PC-3 (cell line): ENCODE measurements around the gene BDNF. TPM values are rescaled to one million over a fixed set of nuclear protein-coding genes. Genes with fewer than 3 reads are reported as not detected.

Source experiments
- ATAC-seq: fragments of 200-7000 bp; cut with Tn5 transposase; 2 replicates; pipeline ENCODE4 v1.9.1; 2020; ENCODE audit warnings: mild to moderate bottlenecking, moderate library complexity
- BruUV-seq: library from RNA; stranded (reverse); fragments of 400-500 nt; replicated peaks from 2 replicates; lab custom pipeline; 2021; lab: Mats Ljungman, UMichigan
- CTCF ChIA-PET: fragments of 300-600 bp; sonication (Branson Sonifier 250); formaldehyde crosslinking; loops from one replicate; lab custom pipeline; 2022; ENCODE audit warnings: antibody characterized with exemption; lab: Charles Lee
- POLR2A ChIA-PET: fragments of 300-600 bp; sonication (Branson Sonifier 250); formaldehyde crosslinking; loops from one replicate; lab custom pipeline; 2022; ENCODE audit warnings: antibody characterized with exemption; ENCODE audit not compliant: unreplicated experiment; lab: Charles Lee
- DNase-seq: peaks from one replicate; pipeline ENCODE4 v3.0.0-alpha.2; 2015
- H2AFZ ChIP-seq: fragments of 300-600 bp; sonication (generic); 2 replicates; pipeline ENCODE4 v1.6.0; 2016; ENCODE audit warnings: antibody characterized with exemption, low read length
- H3F3A ChIP-seq: fragments of 300-600 bp; sonication (generic); one replicate; pipeline ENCODE4 v1.6.0; 2017; ENCODE audit warnings: antibody characterized with exemption, low read length, control low read depth, mild to moderate bottlenecking; ENCODE audit not compliant: unreplicated experiment
- H3K27ac ChIP-seq: fragments of 300-600 bp; sonication (generic); 2 replicates; pipeline ENCODE4 v1.5.1; 2016; ENCODE audit warnings: mild to moderate bottlenecking, low read length
- H3K27me3 ChIP-seq: fragments of 300-600 bp; sonication (generic); 2 replicates; pipeline ENCODE4 v1.6.1; 2016; ENCODE audit warnings: low read length, mixed read lengths
- H3K36me3 ChIP-seq: fragments of 300-600 bp; sonication (generic); 2 replicates; pipeline ENCODE4 v1.6.1; 2016; ENCODE audit warnings: low read depth, mixed run types, low read length, mixed read lengths
- H3K4me1 ChIP-seq: fragments of 300-600 bp; sonication (generic); 2 replicates; pipeline ENCODE4 v1.5.1; 2016; ENCODE audit warnings: low read length; ENCODE audit not compliant: insufficient read depth
- H3K4me2 ChIP-seq: fragments of 300-600 bp; sonication (generic); 2 replicates; pipeline ENCODE4 v1.6.0; 2016; ENCODE audit warnings: low read length
- H3K4me3 ChIP-seq: fragments of 300-600 bp; sonication (generic); 2 replicates; pipeline ENCODE4 v1.5.1; 2016; ENCODE audit warnings: mild to moderate bottlenecking, low read length, mixed read lengths
- H3K79me2 ChIP-seq: fragments of 300-600 bp; sonication (generic); 2 replicates; pipeline ENCODE4 v1.6.1; 2017; ENCODE audit warnings: low read length, mixed read lengths
- H3K9ac ChIP-seq: fragments of 300-600 bp; sonication (generic); 2 replicates; pipeline ENCODE4 v1.6.0; 2016; ENCODE audit warnings: mild to moderate bottlenecking, low read length
- H3K9me2 ChIP-seq: fragments of 300-600 bp; sonication (generic); replicated peaks from 2 replicates; pipeline ENCODE4 v1.6.1; 2016; ENCODE audit warnings: mixed run types, low read length, mixed read lengths
- H3K9me3 ChIP-seq: fragments of 300-600 bp; sonication (generic); 2 replicates; pipeline ENCODE4 v1.6.1; 2016; ENCODE audit warnings: low read length, mixed read lengths
- H4K20me1 ChIP-seq: fragments of 300-600 bp; sonication (generic); 2 replicates; pipeline ENCODE4 v1.6.1; 2016; ENCODE audit warnings: low read length, mixed read lengths
- EZH2 ChIP-seq: fragments of 300-600 bp; sonication (generic); IDR thresholded peaks from one replicate; pipeline ENCODE4 v1.6.1; 2017; ENCODE audit warnings: antibody characterized with exemption, mild to moderate bottlenecking, low read length; ENCODE audit not compliant: unreplicated experiment
- EZH2phosphoT487 ChIP-seq: fragments of 300-600 bp; sonication (generic); IDR thresholded peaks from 2 replicates; pipeline ENCODE4 v1.6.1; 2018; ENCODE audit warnings: mild to moderate bottlenecking, antibody characterized with exemption, low read length, borderline replicate concordance
- intact Hi-C: fragments of 100-400 bp; cut with micrococcal nuclease; formaldehyde crosslinking; loops from 2 replicates; pipeline ENCODE4 v1.9.0; 2023
- total RNA-seq: library from RNA; depleted of rRNA; stranded (reverse); fragments of >200 nt; gene quantifications from 2 replicates; pipeline ENCODE4 v1.2.3, GENCODE V29; 2014
- TF ChIP-seq, protein P1 (sequence below): fragments of 300-600 bp; sonication (generic); conservative IDR thresholded peaks from 2 replicates; pipeline ENCODE4 v1.5.1; 2017; ENCODE audit warnings: antibody characterized with exemption, low read depth, mild to moderate bottlenecking, low read length

BDNF gene
- total RNA-seq, 1 experiment from 2014 or later = 3.8 TPM

DNA sequence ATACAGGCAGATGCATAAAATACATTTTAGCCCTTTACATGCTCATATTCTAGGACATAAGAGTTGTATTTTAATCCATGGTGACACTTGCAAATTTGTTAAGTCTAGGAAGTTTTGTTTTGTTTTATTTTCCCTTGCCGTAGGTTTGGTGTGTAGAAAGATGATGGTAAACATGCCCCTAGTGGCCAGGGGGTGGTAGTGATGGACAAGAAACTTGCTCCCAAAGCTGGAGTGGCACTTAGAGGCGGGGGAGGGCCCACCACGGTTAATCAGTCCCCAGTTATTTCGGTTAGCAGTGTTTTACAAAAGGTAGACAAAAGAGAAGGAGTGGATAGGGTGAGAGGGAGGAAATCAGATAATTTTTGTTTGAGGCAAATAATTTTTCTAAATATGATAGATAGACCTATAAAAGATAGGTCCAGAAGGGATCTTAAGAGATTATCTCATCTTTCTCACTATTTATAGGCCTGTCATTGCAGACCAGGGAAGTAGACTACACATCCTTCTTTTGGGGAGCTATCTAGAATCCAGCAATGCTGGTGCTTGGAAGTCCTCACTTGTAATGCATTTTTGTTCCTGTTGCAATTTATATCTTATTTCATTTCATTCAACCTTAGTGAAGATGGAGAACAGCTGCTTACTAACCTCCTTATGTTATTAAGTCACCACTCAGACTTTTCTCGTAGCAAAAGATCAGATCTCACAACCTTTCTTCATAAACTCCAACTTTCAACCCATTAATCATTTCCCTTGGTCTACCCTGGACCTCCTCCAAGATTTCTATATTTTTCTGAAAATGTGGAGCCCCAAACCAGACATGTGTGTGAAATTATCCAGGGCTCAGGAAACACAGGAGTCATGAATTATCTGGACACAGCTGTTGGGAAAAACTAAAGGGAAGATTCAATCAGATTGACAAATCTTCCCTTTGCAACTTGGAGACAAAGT, 5.9 kb upstream of the BDNF start:
- Histone ChIP-seq H3K27me3 (no peaks in the 10 kb centered on the region), H3K9ac (no peak overlapping the region), H3K9me3 (no peaks in the 10 kb centered on the region), H3F3A (no peaks in the 10 kb centered on the region), H3K4me3 (no peak overlapping the region), H2AFZ (0 out of 2 replicates have a peak overlapping the region, but pooled peaks have one; percentile 54), H3K9me2 (no peaks in the 10 kb centered on the region), H4K20me1 (no peaks in the 10 kb centered on the region), H3K36me3 (no peaks in the 10 kb centered on the region), H3K4me1 (peaks cover 5% of the 10 kb centered on the region; the same call in 1 of the 2 replicates), H3K4me2 (0 out of 2 replicates have a peak overlapping the region, but pooled peaks have one; percentile 33), H3K27ac (no peak overlapping the region), H3K79me2 (no peaks in the 10 kb centered on the region)
- CTCF ChIA-PET = no interaction called here
- no TSS peak for BruUV-seq
- intact Hi-C loops = no loop called here
- DNase-seq = peak; percentile 43
- POLR2A ChIA-PET = no interaction called here
- no peak for ATAC-seq
- TF ChIP-seq EZH2phosphoT487 = no peak
- TF ChIP-seq EZH2 = no peak
- TF ChIP-seq, protein P1, sequence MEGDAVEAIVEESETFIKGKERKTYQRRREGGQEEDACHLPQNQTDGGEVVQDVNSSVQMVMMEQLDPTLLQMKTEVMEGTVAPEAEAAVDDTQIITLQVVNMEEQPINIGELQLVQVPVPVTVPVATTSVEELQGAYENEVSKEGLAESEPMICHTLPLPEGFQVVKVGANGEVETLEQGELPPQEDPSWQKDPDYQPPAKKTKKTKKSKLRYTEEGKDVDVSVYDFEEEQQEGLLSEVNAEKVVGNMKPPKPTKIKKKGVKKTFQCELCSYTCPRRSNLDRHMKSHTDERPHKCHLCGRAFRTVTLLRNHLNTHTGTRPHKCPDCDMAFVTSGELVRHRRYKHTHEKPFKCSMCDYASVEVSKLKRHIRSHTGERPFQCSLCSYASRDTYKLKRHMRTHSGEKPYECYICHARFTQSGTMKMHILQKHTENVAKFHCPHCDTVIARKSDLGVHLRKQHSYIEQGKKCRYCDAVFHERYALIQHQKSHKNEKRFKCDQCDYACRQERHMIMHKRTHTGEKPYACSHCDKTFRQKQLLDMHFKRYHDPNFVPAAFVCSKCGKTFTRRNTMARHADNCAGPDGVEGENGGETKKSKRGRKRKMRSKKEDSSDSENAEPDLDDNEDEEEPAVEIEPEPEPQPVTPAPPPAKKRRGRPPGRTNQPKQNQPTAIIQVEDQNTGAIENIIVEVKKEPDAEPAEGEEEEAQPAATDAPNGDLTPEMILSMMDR = peak; percentile 85

- intact Hi-C loops = loop anchor here (2.0 to 5.0 kb wide), 3 partner anchors 229 to 643 kb away; no protein-coding TSS in a partner anchor
- Histone ChIP-seq H3K4me1 (peaks cover 5% of the 10 kb centered on the region; the same call in 1 of the 2 replicates), H3F3A (no peaks in the 10 kb centered on the region), H3K9ac (no peak overlapping the region), H3K9me2 (no peaks in the 10 kb centered on the region), H3K4me2 (no peak overlapping the region), H3K9me3 (no peaks in the 10 kb centered on the region), H3K27me3 (no peaks in the 10 kb centered on the region), H3K36me3 (no peaks in the 10 kb centered on the region), H3K4me3 (no peak overlapping the region), H2AFZ (no peak overlapping the region), H3K27ac (no peak overlapping the region), H4K20me1 (no peaks in the 10 kb centered on the region), H3K79me2 (peaks cover 14% of the 10 kb centered on the region)
- ATAC-seq (no peak), DNase-seq (peak; percentile 53)
- ChIA-PET CTCF (interaction anchor here (0.6 to 1.4 kb wide), 2 partner anchors 826 to 995 kb away, joined by 3 to 4 read pairs; no protein-coding TSS in a partner anchor), POLR2A (no interaction called here)
- BruUV-seq = no TSS peak
- no peak for TF ChIP-seq EZH2phosphoT487
- TF ChIP-seq EZH2 = no peak
- TF ChIP-seq, protein P1 = peak; percentile 42
These were observed 3.2 kb upstream of the BDNF start for GRCh38 chr11:27703481-27703880.
